H1 (cell line): Measurements from ENCODE around the gene SPSB3. TPM values are rescaled to one million over a fixed set of nuclear protein-coding genes. Genes with fewer than 3 reads are reported as not detected.

Experiments used
- CTCF ChIA-PET: fragments of 300-600 bp; sonication (Branson Sonifier 250); formaldehyde crosslinking; loops from one replicate; lab custom pipeline; 2021; ENCODE audit not compliant: partially characterized antibody; lab: Charles Lee
- POLR2A ChIA-PET: fragments of 300-600 bp; sonication (Branson Sonifier 250); formaldehyde crosslinking; loops from one replicate; lab custom pipeline; 2021; ENCODE audit warnings: inconsistent platforms; ENCODE audit not compliant: partially characterized antibody; lab: Charles Lee
- DNase-seq, 2 experiments: peaks; one replicate each; pipeline versions ENCODE4 v3.0.0 to v3.0.0-alpha.2; 2010 to 2022; ENCODE audit warnings: low spot score in 2 of 2, low read depth in 1 of 2, mixed read lengths in 1 of 2
- FAIRE-seq: peaks from 2 replicates; lab custom pipeline; 2011; peaks lifted over from hg19 to GRCh38; lab: Jason Lieb, UNC
- H2AFZ ChIP-seq: 2 replicates; pipeline ENCODE4 v1.8.1; 2012; ENCODE audit warnings: low read length, inconsistent platforms
- H2AK5ac ChIP-seq: 2 replicates; pipeline ENCODE4 v1.6.1; 2013; ENCODE audit warnings: low read depth, low read length
- H2BK120ac ChIP-seq: replicated peaks from 2 replicates; pipeline ENCODE3; 2013; ENCODE audit warnings: low read depth, low read length, inconsistent platforms
- H2BK12ac ChIP-seq: 2 replicates; pipeline ENCODE4 v1.6.1; 2013; ENCODE audit warnings: low read depth, low read length
- H2BK15ac ChIP-seq: 2 replicates; pipeline ENCODE4 v1.6.1; 2013; ENCODE audit warnings: low read length
- H2BK20ac ChIP-seq: 2 replicates; pipeline ENCODE4 v1.6.1; 2013; ENCODE audit warnings: low read length
- H2BK5ac ChIP-seq: 2 replicates; pipeline ENCODE4 v1.6.1; 2013; ENCODE audit warnings: low read depth, low read length
- H3K14ac ChIP-seq: 2 replicates; pipeline ENCODE4 v1.6.1; 2013; ENCODE audit warnings: inconsistent platforms; ENCODE audit not compliant: insufficient read length
- H3K18ac ChIP-seq: 2 replicates; pipeline ENCODE4 v1.6.1; 2013; ENCODE audit warnings: low read length; ENCODE audit errors: extremely low read depth
- H3K23ac ChIP-seq: 2 replicates; pipeline ENCODE4 v1.6.1; 2013; ENCODE audit warnings: inconsistent platforms; ENCODE audit not compliant: insufficient read length
- H3K23me2 ChIP-seq: 2 replicates; pipeline ENCODE4 v1.6.1; 2013; ENCODE audit warnings: low read depth, low read length
- H3K27ac ChIP-seq: 2 replicates; pipeline ENCODE4 v1.6.1; 2011; ENCODE audit warnings: low read depth, low read length, inconsistent platforms
- H3K27me3 ChIP-seq, 4 experiments: replicated peaks in 1 of 4; 1 replicate in 1 of 4; 2 replicates in 3 of 4; pipeline versions ENCODE4 v1.6.1 to v1.8.1; 2011 to 2013; ENCODE audit warnings: low read length in 3 of 4, mild to moderate bottlenecking in 3 of 4, inconsistent platforms in 2 of 4, mixed read lengths in 2 of 4, moderate library complexity in 1 of 4; ENCODE audit not compliant: control insufficient read depth in 3 of 4, insufficient read depth in 3 of 4; ENCODE audit errors: extremely low read depth in 1 of 4
- H3K36me3 ChIP-seq, 4 experiments: 2 replicates each; pipeline versions ENCODE4 v1.6.1 to v1.8.1; 2011 to 2013; ENCODE audit warnings: mild to moderate bottlenecking in 4 of 4, low read length in 3 of 4, moderate library complexity in 2 of 4, control low read depth in 1 of 4, inconsistent platforms in 1 of 4; ENCODE audit not compliant: insufficient read depth in 4 of 4, control insufficient read depth in 2 of 4
- H3K4ac ChIP-seq: replicated peaks from 2 replicates; pipeline ENCODE3; 2013; ENCODE audit warnings: low read length, low read depth, mixed read lengths, inconsistent platforms; ENCODE audit not compliant: insufficient read length
- H3K4me1 ChIP-seq, 4 experiments: replicated peaks in 1 of 4; 1 replicate in 1 of 4; 2 replicates in 3 of 4; pipeline versions ENCODE4 v1.6.1 to v1.8.1; 2011 to 2013; ENCODE audit warnings: low read length in 3 of 4, inconsistent platforms in 2 of 4, mixed read lengths in 1 of 4; ENCODE audit not compliant: insufficient read depth in 4 of 4, control insufficient read depth in 3 of 4
- H3K4me2 ChIP-seq, 2 experiments: 2 replicates each; pipeline versions ENCODE4 v1.6.1 to v1.8.1; 2011 to 2013; ENCODE audit warnings: low read depth in 2 of 2, low read length in 2 of 2, control low read depth in 1 of 2, inconsistent platforms in 1 of 2, mild to moderate bottlenecking in 1 of 2; ENCODE audit not compliant: insufficient read depth in 1 of 2
- H3K4me3 ChIP-seq, 4 experiments: fragments of 200-600, 300-600 bp in 1 of 4; sonication (generic), shearing (Covaris generic), sonication (Bioruptor Twin) in 1 of 4; 2 replicates each; pipeline versions ENCODE4 v1.5.1 to v1.8.1; 2011 to 2016; ENCODE audit warnings: low read length in 4 of 4, low read depth in 3 of 4, control low read depth in 2 of 4, inconsistent platforms in 2 of 4, mild to moderate bottlenecking in 2 of 4, mixed read lengths in 1 of 4, moderate library complexity in 1 of 4; ENCODE audit not compliant: insufficient read depth in 2 of 4; ENCODE audit errors: extremely low read depth in 1 of 4
- H3K56ac ChIP-seq: replicated peaks from 2 replicates; pipeline ENCODE3; 2013; ENCODE audit warnings: low read depth, mild to moderate bottlenecking, mixed read lengths, low read length, inconsistent platforms; ENCODE audit not compliant: insufficient read length
- H3K79me1 ChIP-seq: 2 replicates; pipeline ENCODE4 v1.6.1; 2013; ENCODE audit warnings: low read depth, low read length, control low read depth
- H3K79me2 ChIP-seq, 2 experiments: 2 replicates each; pipeline versions ENCODE4 v1.6.1 to v1.8.1; 2012 to 2013; ENCODE audit warnings: low read length in 2 of 2, mild to moderate bottlenecking in 2 of 2, inconsistent platforms in 1 of 2; ENCODE audit not compliant: insufficient read depth in 2 of 2, control insufficient read depth in 1 of 2
- H3K9ac ChIP-seq, 4 experiments: replicated peaks in 1 of 4; 1 replicate in 1 of 4; 2 replicates in 3 of 4; pipeline versions ENCODE4 v1.6.1 to v1.8.1; 2011 to 2013; ENCODE audit warnings: low read depth in 3 of 4, low read length in 3 of 4, control low read depth in 2 of 4, mild to moderate bottlenecking in 2 of 4, moderate library complexity in 2 of 4, inconsistent platforms in 1 of 4; ENCODE audit errors: extremely low read depth in 1 of 4
- H3K9me3 ChIP-seq, 2 experiments: 2 replicates each; pipeline versions ENCODE4 v1.6.1 to v1.8.1; 2012 to 2013; ENCODE audit warnings: mild to moderate bottlenecking in 2 of 2, moderate library complexity in 2 of 2, control low read depth in 1 of 2, inconsistent platforms in 1 of 2, low read depth in 1 of 2, low read length in 1 of 2, mixed read lengths in 1 of 2; ENCODE audit not compliant: insufficient read depth in 2 of 2
- H4K20me1 ChIP-seq, 2 experiments: replicated peaks in 1 of 2; 2 replicates each; pipeline versions ENCODE3 to v1.8.1; 2011 to 2013; ENCODE audit warnings: inconsistent platforms in 2 of 2, low read length in 2 of 2, mild to moderate bottlenecking in 1 of 2; ENCODE audit not compliant: insufficient read depth in 2 of 2, control insufficient read depth in 1 of 2
- H4K5ac ChIP-seq: 2 replicates; pipeline ENCODE4 v1.6.1; 2013; ENCODE audit warnings: low read length, low read depth, mixed read lengths, inconsistent platforms; ENCODE audit not compliant: insufficient read length
- H4K8ac ChIP-seq: 2 replicates; pipeline ENCODE4 v1.8.0; 2013; ENCODE audit warnings: mild to moderate bottlenecking, moderate library complexity, low read length, inconsistent platforms; ENCODE audit not compliant: insufficient read depth; ENCODE audit errors: extremely low read depth
- H4K91ac ChIP-seq: replicated peaks from 2 replicates; pipeline ENCODE3; 2013; ENCODE audit warnings: low read length, mixed read lengths, inconsistent platforms; ENCODE audit not compliant: insufficient read length
- ZNF274 ChIP-seq: IDR thresholded peaks from 2 replicates; pipeline ENCODE4 v1.7.0; 2012; ENCODE audit warnings: low read length, borderline replicate concordance; ENCODE audit errors: extremely low read depth
- WGBS, 2 experiments: shearing (Covaris generic) in 1 of 2; methylation state at CpG; one replicate each; pipeline versions ENCODE4 v1.1.6 to v1.1.7; 2013 to 2015; ENCODE audit warnings: low lambda C conversion rate in 2 of 2, mixed read lengths in 2 of 2, inconsistent platforms in 1 of 2, low coverage in 1 of 2, missing lambda C conversion rate in 1 of 2; ENCODE audit not compliant: insufficient replicate concordance in 2 of 2, insufficient coverage in 1 of 2, insufficient read length in 1 of 2; ENCODE audit errors: extremely low coverage in 1 of 2, missing lambda C conversion rate in 1 of 2; 5-methylcytosine and 5-hydroxymethylcytosine counted together
- polyA plus RNA-seq, 7 experiments: library from polyadenylated mRNA; depleted of rRNA in 3 of 7; stranded (reverse) in 5 of 7; unstranded in 2 of 7; fragments of >200 nt in 5 of 7; fragments of 200-250 nt in 2 of 7; gene quantifications; 1 replicate in 5 of 7; 2 replicates in 1 of 7; 4 replicates in 1 of 7; pipeline versions ENCODE4 v1.2.1 to v1.2.3, GENCODE V29; 2011 to 2013; ENCODE audit warnings: missing spikeins in 2 of 7, mixed read lengths in 2 of 7
- total RNA-seq: library from RNA; stranded (reverse); fragmentation: NEBNext Ultra II Directional; extraction: Animal tissue kit (Norgen Biotek cat#: 25700); gene quantifications from 2 replicates; pipeline ENCODE4 v1.2.1, GENCODE V29; 2021

Gene SPSB3
- total and polyA plus RNA-seq, 2 of the 8 experiments (the other 6 are each of a cell fraction or from before 2014, with no cell fraction given) = 22.5 to 37.8 TPM

DNA sequence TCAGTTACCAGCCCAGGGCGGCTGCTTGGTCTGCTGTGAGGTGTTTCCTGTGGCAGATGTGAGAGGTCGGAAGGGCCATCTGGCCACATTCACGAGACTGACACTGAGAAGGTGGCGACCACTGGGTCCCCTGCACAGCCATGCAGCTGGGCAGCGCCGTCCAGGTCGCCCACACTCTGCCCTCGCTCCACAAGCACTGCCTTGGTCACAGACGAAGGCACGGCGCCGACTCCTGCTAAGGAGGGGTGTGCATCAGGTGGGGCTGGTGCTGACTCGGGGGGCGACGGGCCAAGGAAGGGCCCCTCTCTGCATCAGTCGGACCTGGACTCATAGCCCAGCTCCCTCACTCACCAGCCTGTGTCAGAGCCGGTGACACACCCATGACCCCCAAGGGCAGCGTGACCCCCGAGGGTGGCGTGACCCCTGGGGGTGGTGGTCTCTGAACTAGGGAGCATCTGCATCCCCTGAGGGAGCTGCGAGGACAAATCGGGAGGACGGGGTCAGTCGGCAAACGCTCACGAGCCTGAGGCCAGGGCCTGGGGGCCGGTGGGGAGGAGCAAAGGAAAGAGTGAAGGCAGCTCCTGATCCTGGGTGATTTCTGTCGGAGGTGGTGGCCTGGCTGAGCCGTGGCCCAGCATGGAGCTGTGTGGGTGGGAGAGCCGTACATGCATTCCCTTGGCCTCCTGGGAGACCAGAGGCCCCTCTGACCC lies 41.4 kb downstream of the SPSB3 start:
- FAIRE-seq (no peak), DNase-seq (no peak)
- H2BK15ac ChIP-seq = no peak overlapping the region
- no peak overlapping the region for H3K23ac ChIP-seq
- no peak overlapping the region for H3K4ac ChIP-seq
- peaks cover 0 to 8% of the 10 kb centered on the region in 2 experiments for H4K20me1 ChIP-seq
- 92% methylated on average over 24 of the region's 30 CpGs; no CpG with 5 or more reads in 1 of the 2 experiments for WGBS, 2 experiments
- H2BK12ac ChIP-seq = no peak overlapping the region
- H2AFZ ChIP-seq = no peak overlapping the region
- H3K14ac ChIP-seq = no peak overlapping the region
- H4K5ac ChIP-seq = no peak overlapping the region
- H2AK5ac ChIP-seq = no peak overlapping the region; the same call in 1 of the 2 replicates
- no peak overlapping the region for H3K27ac ChIP-seq
- no peak for TF ChIP-seq ZNF274
- CTCF ChIA-PET = interaction anchor here (0.7 kb wide), 1 partner anchor 24 kb away, joined by 3 read pairs; no protein-coding TSS in a partner anchor
- H3K4me2 ChIP-seq = no peak overlapping the region
- H3K4me1 ChIP-seq = no peaks in the 10 kb centered on the region
- no peaks in the 10 kb centered on the region for H3K79me2 ChIP-seq
- no peak overlapping the region for H2BK20ac ChIP-seq
- no peak overlapping the region for H4K91ac ChIP-seq
- no peak overlapping the region for H2BK120ac ChIP-seq
- POLR2A ChIA-PET = interaction anchor here (0.7 to 2.0 kb wide), 3 partner anchors 12 to 30 kb away, joined by 3 to 8 read pairs (median 7); partner anchors contain the start of gene NME3
- no peak overlapping the region for H3K4me3 ChIP-seq
- H3K56ac ChIP-seq = no peak overlapping the region
- peak overlapping the region; percentile 0; the same call in 1 of the 2 replicates for H2BK5ac ChIP-seq
- no peaks in the 10 kb centered on the region for H3K23me2 ChIP-seq
- H4K8ac ChIP-seq = peak overlapping the region; percentile 65; the same call in 1 of the 2 replicates
- no peak overlapping the region for H3K18ac ChIP-seq
- H3K79me1 ChIP-seq = 0 out of 2 replicates have a peak, but pooled peaks cover 5% of the 10 kb centered on the region
- no peaks in the 10 kb centered on the region for H3K27me3 ChIP-seq
- peaks cover 0 to 5% (median 0%) of the 10 kb centered on the region in 4 experiments; a peak in 2 of 8 replicates for H3K36me3 ChIP-seq
- H3K9ac ChIP-seq = no peak overlapping the region
- H3K9me3 ChIP-seq = peaks cover 39 to 45% of the 10 kb centered on the region in 2 experiments
